Measurements from ENCODE around the gene NOTUM. TPM values are rescaled to one million over a fixed set of nuclear protein-coding genes. Genes with fewer than 3 reads are reported as not detected.

The NOTUM gene
- total RNA-seq, 1 experiment from 2014 or later: not detected

DNA sequence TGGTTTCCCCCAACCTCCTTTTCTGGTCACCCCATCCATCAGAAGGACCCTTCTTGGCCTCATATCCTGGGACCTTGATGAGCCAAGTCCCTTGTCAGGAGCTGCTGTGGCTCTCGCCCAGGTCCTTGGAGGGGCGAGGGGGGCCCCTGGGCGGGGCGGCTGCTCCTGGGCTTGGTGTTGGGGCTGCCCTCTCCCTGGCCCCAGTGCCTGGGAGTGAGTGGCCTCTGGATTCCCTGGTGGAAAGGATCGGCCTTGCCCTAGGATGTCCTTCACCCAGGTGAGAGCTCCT, 6.2 kb upstream of the NOTUM start:
- POLR2A ChIA-PET (ENCODE audit: unreplicated experiment): no interaction called here
- Histone ChIP-seq H3K4me1 (replicated peaks; ENCODE audit: insufficient read depth) (no peaks in the 10 kb centered on the region), H3K9me2 (ENCODE audit: insufficient read depth) (no peaks in the 10 kb centered on the region), H4K20me1 (ENCODE audit: insufficient read depth) (no peaks in the 10 kb centered on the region), H3K36me3 (ENCODE audit: low read depth) (no peaks in the 10 kb centered on the region), H3K4me3 (no peak overlapping the region), H3K9me3 (ENCODE audit: insufficient read depth, low read depth) (no peaks in the 10 kb centered on the region), H3K27ac (no peak overlapping the region), H3K4me2 (no peak overlapping the region), H3F3A (ENCODE audit: insufficient read depth, low read depth) (peaks cover 16% of the 10 kb centered on the region), H2AFZ (no peak overlapping the region), H3K79me2 (ENCODE audit: low read depth) (no peaks in the 10 kb centered on the region), H3K27me3 (ENCODE audit: insufficient read depth, low read depth) (no peaks in the 10 kb centered on the region)
- intact Hi-C loops (cut with micrococcal nuclease; ENCODE audit: unreplicated experiment): loop anchor here (5.0 kb wide), 1 partner anchor 35 kb away; no protein-coding TSS in a partner anchor
- BruUV-seq (replicated peaks): no TSS peak
- CTCF ChIA-PET: no interaction called here
- DNase-seq: no peak
- TF ChIP-seq, protein P1, sequence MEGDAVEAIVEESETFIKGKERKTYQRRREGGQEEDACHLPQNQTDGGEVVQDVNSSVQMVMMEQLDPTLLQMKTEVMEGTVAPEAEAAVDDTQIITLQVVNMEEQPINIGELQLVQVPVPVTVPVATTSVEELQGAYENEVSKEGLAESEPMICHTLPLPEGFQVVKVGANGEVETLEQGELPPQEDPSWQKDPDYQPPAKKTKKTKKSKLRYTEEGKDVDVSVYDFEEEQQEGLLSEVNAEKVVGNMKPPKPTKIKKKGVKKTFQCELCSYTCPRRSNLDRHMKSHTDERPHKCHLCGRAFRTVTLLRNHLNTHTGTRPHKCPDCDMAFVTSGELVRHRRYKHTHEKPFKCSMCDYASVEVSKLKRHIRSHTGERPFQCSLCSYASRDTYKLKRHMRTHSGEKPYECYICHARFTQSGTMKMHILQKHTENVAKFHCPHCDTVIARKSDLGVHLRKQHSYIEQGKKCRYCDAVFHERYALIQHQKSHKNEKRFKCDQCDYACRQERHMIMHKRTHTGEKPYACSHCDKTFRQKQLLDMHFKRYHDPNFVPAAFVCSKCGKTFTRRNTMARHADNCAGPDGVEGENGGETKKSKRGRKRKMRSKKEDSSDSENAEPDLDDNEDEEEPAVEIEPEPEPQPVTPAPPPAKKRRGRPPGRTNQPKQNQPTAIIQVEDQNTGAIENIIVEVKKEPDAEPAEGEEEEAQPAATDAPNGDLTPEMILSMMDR (conservative IDR thresholded peaks at IDR 0.05): no peak
- no peak for TF ChIP-seq EZH2 (IDR thresholded peaks at IDR 0.05; ENCODE audit: low read depth)

DNA sequence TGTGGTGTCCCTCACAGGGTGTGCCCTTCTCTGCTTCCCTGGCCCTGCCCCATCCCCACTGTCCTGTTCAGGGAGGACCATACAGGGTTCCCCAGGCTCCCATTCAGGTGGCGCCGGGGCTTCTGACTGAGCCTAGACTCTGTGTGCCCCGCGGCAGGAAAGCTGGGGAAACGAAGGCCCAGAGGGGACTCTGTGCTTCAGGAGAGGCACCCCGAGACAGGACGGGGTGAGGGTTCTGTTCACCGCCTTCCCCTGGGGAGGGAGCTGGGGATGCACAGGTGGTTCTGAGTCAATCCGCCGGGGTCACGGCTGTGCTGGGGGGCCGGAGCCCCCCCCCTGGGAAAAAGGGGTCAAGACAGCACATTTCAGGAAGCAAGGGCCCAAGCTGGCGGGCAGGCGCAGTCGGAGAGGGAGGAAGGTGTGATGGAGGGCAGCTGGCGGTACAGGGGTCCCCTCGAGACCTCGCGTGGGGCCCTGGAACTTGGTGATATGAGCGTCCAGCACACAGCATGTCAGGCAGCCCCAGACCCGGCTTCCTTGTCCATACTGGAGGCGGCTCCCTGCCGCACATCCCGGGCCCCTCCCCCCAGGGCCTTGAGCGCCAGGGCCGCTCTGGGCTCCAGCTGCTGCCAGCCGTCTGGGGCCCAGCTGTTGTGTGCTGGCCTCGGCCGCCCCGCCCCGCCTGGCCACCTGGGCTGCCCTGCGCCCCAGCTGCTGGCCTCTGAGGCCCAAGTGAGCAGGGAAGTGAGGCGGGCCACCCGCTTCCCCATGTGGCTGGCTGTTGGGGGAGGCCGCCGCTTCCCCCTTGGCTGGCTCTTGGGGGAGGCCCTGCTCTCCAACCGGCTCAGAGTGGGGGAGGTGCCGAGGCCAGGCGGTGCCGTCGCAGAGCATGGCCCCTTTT, 5.6 kb upstream of the NOTUM start:
- Histone ChIP-seq H3K4me1 (replicated peaks; ENCODE audit: insufficient read depth) (no peaks in the 10 kb centered on the region), H3K4me2 (no peak overlapping the region), H3K9me3 (ENCODE audit: insufficient read depth, low read depth) (no peaks in the 10 kb centered on the region), H3F3A (ENCODE audit: insufficient read depth, low read depth) (peaks cover 16% of the 10 kb centered on the region), H4K20me1 (ENCODE audit: insufficient read depth) (no peaks in the 10 kb centered on the region), H3K4me3 (no peak overlapping the region), H2AFZ (no peak overlapping the region), H3K9me2 (ENCODE audit: insufficient read depth) (no peaks in the 10 kb centered on the region), H3K36me3 (ENCODE audit: low read depth) (no peaks in the 10 kb centered on the region), H3K79me2 (ENCODE audit: low read depth) (no peaks in the 10 kb centered on the region), H3K27me3 (ENCODE audit: insufficient read depth, low read depth) (no peaks in the 10 kb centered on the region), H3K27ac (no peak overlapping the region)
- intact Hi-C loops (cut with micrococcal nuclease; ENCODE audit: unreplicated experiment): loop anchor here (5.0 kb wide), 1 partner anchor 36 kb away; no protein-coding TSS in a partner anchor
- BruUV-seq (replicated peaks): no TSS peak
- CTCF ChIA-PET: no interaction called here
- TF ChIP-seq, protein P1 (conservative IDR thresholded peaks at IDR 0.05): no peak
- TF ChIP-seq EZH2 (IDR thresholded peaks at IDR 0.05; ENCODE audit: low read depth): no peak
- POLR2A ChIA-PET (ENCODE audit: unreplicated experiment): interaction anchor here (0.6 kb wide), 1 partner anchor 112 kb away, joined by 4 read pairs; no protein-coding TSS in a partner anchor
- no peak for DNase-seq

DNA sequence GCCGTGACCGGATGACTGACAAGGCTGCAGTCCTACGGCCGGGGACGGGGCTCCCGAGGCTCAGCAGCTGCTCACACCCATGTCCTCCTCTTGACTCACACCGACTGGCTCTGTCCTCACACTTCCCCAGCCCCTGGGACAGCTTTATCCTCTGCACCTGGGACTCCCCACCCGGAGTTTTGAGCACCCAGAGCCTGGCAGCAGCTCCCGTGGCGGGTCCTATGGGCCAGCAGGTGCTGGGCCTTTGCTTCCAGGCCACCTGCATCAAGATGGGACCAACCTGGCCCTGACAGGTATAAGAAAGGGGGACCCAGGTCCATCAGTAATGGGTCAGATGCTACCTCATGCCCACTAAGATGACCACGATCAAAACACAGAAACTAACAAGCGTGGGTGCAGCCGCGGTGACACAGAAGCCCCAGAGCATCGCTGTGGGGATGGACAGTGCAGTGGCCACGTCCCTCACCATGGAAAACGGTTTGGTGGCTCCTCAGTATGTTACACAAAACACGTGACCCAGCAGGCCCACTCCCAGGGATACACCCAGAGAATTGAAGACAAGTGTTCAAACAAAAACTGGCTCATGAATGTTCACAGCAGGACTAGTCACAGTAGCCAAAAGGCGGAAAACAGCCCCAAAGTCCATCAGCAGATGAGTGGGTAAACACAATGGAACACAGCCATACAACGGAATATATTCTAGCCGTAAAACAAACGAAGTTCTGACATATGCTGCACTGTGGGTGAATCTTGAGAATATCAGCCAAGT, 3.3 kb upstream of the NOTUM start:
- DNase-seq: no peak
- H3K4me1 ChIP-seq (replicated peaks; ENCODE audit: insufficient read depth): no peaks in the 10 kb centered on the region
- H3K27ac ChIP-seq: no peak overlapping the region
- peaks cover 16% of the 10 kb centered on the region for H3F3A ChIP-seq (ENCODE audit: insufficient read depth, low read depth)
- no peak overlapping the region for H3K4me3 ChIP-seq
- H3K79me2 ChIP-seq (ENCODE audit: low read depth): no peaks in the 10 kb centered on the region
- no peaks in the 10 kb centered on the region for H3K36me3 ChIP-seq (ENCODE audit: low read depth)
- H3K27me3 ChIP-seq (ENCODE audit: insufficient read depth, low read depth): no peaks in the 10 kb centered on the region
- CTCF ChIA-PET: interaction anchor here (0.7 kb wide), 1 partner anchor 353 kb away, joined by 4 read pairs; no protein-coding TSS in a partner anchor
- no peak for TF ChIP-seq EZH2 (IDR thresholded peaks at IDR 0.05; ENCODE audit: low read depth)
- TF ChIP-seq, protein P1 (conservative IDR thresholded peaks at IDR 0.05): no peak
- no peaks in the 10 kb centered on the region for H3K9me3 ChIP-seq (ENCODE audit: insufficient read depth, low read depth)
- POLR2A ChIA-PET (ENCODE audit: unreplicated experiment): interaction anchor here (0.7 kb wide), 1 partner anchor 170 kb away, joined by 5 read pairs; no protein-coding TSS in a partner anchor
- H3K4me2 ChIP-seq: no peak overlapping the region
- BruUV-seq (replicated peaks): no TSS peak
- H2AFZ ChIP-seq: no peak overlapping the region
- no peaks in the 10 kb centered on the region for H3K9me2 ChIP-seq (ENCODE audit: insufficient read depth)
- intact Hi-C loops (cut with micrococcal nuclease; ENCODE audit: unreplicated experiment): no loop called here
- H4K20me1 ChIP-seq (ENCODE audit: insufficient read depth): no peaks in the 10 kb centered on the region

Measured in PC-9 (cell line).